Mesenchymal stem cell (in vitro differentiated cells and primary cell): ENCODE results near the gene FMN2.

Experiments
- DNase-seq: peaks from one replicate; pipeline ENCODE4 v3.0.0-alpha.2; 2013
- H2AFZ ChIP-seq: one replicate; pipeline ENCODE4 v1.6.1; 2013; ENCODE audit warnings: low read depth, mild to moderate bottlenecking, control low read depth, inconsistent platforms, low read length, moderate library complexity
- H2AK5ac ChIP-seq: 2 replicates; pipeline ENCODE4 v1.6.1; 2013; ENCODE audit warnings: low read length, moderate library complexity, mild to moderate bottlenecking, inconsistent platforms; ENCODE audit not compliant: severe bottlenecking
- H2BK120ac ChIP-seq: one replicate; pipeline ENCODE4 v1.6.1; 2013; ENCODE audit warnings: low read depth, mild to moderate bottlenecking, inconsistent platforms, low read length, moderate library complexity
- H2BK12ac ChIP-seq, 2 experiments: one replicate each; pipeline ENCODE4 v1.6.1; 2013; ENCODE audit warnings: inconsistent platforms in 2 of 2, low read length in 2 of 2, mild to moderate bottlenecking in 2 of 2, moderate library complexity in 2 of 2, control low read depth in 1 of 2
- H2BK15ac ChIP-seq: one replicate; pipeline ENCODE4 v1.6.1; 2013; ENCODE audit warnings: mild to moderate bottlenecking, low read depth, inconsistent platforms; ENCODE audit not compliant: poor library complexity, severe bottlenecking
- H2BK5ac ChIP-seq: 2 replicates; pipeline ENCODE4 v1.6.1; 2013; ENCODE audit warnings: low read depth, mild to moderate bottlenecking, low read length, control low read depth, inconsistent platforms; ENCODE audit not compliant: poor library complexity, severe bottlenecking
- H3K14ac ChIP-seq, 2 experiments: one replicate each; pipeline ENCODE4 v1.6.1; 2013; ENCODE audit warnings: inconsistent platforms in 2 of 2, low read length in 2 of 2, control low read depth in 1 of 2, mild to moderate bottlenecking in 1 of 2, moderate library complexity in 1 of 2
- H3K18ac ChIP-seq, 2 experiments: one replicate each; pipeline ENCODE4 v1.6.1; 2013; ENCODE audit warnings: inconsistent platforms in 2 of 2, low read length in 2 of 2, control low read depth in 1 of 2, low read depth in 1 of 2, mild to moderate bottlenecking in 1 of 2
- H3K23ac ChIP-seq, 2 experiments: one replicate each; pipeline ENCODE4 v1.6.1; 2013; ENCODE audit warnings: inconsistent platforms in 2 of 2, low read length in 2 of 2, mild to moderate bottlenecking in 2 of 2, moderate library complexity in 2 of 2, control low read depth in 1 of 2
- H3K27ac ChIP-seq: 2 replicates; pipeline ENCODE4 v1.5.1; 2013; ENCODE audit warnings: mild to moderate bottlenecking, moderate library complexity, low read length, control low read depth, inconsistent platforms; ENCODE audit not compliant: poor library complexity, severe bottlenecking
- H3K27me3 ChIP-seq, 2 experiments: 2 replicates each; pipeline versions ENCODE4 v1.6.1 to v1.7.0; 2013; ENCODE audit warnings: low read length in 2 of 2, mild to moderate bottlenecking in 2 of 2, moderate library complexity in 2 of 2, control low read depth in 1 of 2, inconsistent platforms in 1 of 2; ENCODE audit not compliant: control insufficient read depth in 1 of 2, insufficient read depth in 1 of 2
- H3K36me3 ChIP-seq, 2 experiments: 2 replicates each; pipeline versions ENCODE4 v1.6.1 to v1.7.0; 2013; ENCODE audit warnings: low read length in 2 of 2, control low read depth in 1 of 2, inconsistent platforms in 1 of 2, low read depth in 1 of 2, mild to moderate bottlenecking in 1 of 2; ENCODE audit not compliant: insufficient read depth in 2 of 2, control insufficient read depth in 1 of 2
- H3K4ac ChIP-seq, 2 experiments: one replicate each; pipeline ENCODE4 v1.6.1; 2013; ENCODE audit warnings: inconsistent platforms in 2 of 2, low read length in 2 of 2, mild to moderate bottlenecking in 2 of 2, moderate library complexity in 2 of 2, control low read depth in 1 of 2, low read depth in 1 of 2
- H3K4me1 ChIP-seq: 2 replicates; pipeline ENCODE4 v1.6.1; 2013; ENCODE audit warnings: low read depth, low read length, control low read depth; ENCODE audit not compliant: control insufficient read depth, insufficient read depth
- H3K4me2 ChIP-seq: 2 replicates; pipeline ENCODE4 v1.6.1; 2013; ENCODE audit warnings: low read length, mild to moderate bottlenecking, inconsistent platforms; ENCODE audit not compliant: poor library complexity, severe bottlenecking
- H3K4me3 ChIP-seq, 2 experiments: 2 replicates each; pipeline versions ENCODE4 v1.5.1 to v1.7.0; 2013; ENCODE audit warnings: low read length in 2 of 2, mild to moderate bottlenecking in 2 of 2, control low read depth in 1 of 2, low read depth in 1 of 2; ENCODE audit not compliant: insufficient read depth in 1 of 2
- H3K79me1 ChIP-seq: replicated peaks from 2 replicates; pipeline ENCODE4 v1.6.1; 2013; ENCODE audit warnings: mild to moderate bottlenecking, control low read depth, low read length, inconsistent platforms; ENCODE audit not compliant: poor library complexity, severe bottlenecking
- H3K9ac ChIP-seq: 2 replicates; pipeline ENCODE4 v1.7.0; 2013; ENCODE audit warnings: mild to moderate bottlenecking, low read length, moderate library complexity
- H3K9me3 ChIP-seq: 2 replicates; pipeline ENCODE4 v1.7.0; 2013; ENCODE audit warnings: mild to moderate bottlenecking, low read length; ENCODE audit not compliant: control insufficient read depth
- H4K8ac ChIP-seq: one replicate; pipeline ENCODE4 v1.6.1; 2013; ENCODE audit warnings: inconsistent platforms, mild to moderate bottlenecking, low read length, moderate library complexity
- H4K91ac ChIP-seq: one replicate; pipeline ENCODE4 v1.6.1; 2013; ENCODE audit warnings: mild to moderate bottlenecking, low read length, inconsistent platforms
- WGBS: methylation state at CpG from one replicate; pipeline ENCODE4 v1.1.7; 2013; ENCODE audit warnings: mixed read lengths; 5-methylcytosine and 5-hydroxymethylcytosine counted together

The FMN2 gene

DNA sequence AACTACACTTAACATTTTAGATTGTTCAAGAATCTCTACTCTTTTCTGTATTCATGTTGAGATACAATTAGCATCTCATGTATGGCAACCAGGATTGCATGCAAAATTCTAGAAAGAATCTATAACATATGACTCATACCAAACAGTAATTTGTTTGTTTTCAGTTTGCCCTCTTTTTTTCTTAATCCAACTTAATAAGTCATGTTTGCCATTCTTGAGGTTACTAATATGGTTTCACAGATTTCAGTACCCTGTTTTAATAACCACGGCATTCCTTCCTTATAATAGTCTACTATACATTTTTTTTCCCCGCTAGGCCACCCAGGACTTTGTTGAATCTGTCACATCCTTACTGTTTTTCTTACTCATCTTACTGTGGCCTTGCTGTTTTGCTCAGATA lies 140.8 kb downstream of the FMN2 start:
- DNase-seq, result peak; percentile 72
- no peaks in the 10 kb centered on the region for H3K27me3 ChIP-seq
- H3K4me1 ChIP-seq, result no peaks in the 10 kb centered on the region
- H2AFZ ChIP-seq, result no peak overlapping the region
- 24% methylated on average over 2 of the region's 2 CpGs for WGBS
- H4K8ac ChIP-seq, result no peak overlapping the region
- no peaks in the 10 kb centered on the region for H3K9me3 ChIP-seq
- H3K4ac ChIP-seq, result no peak overlapping the region
- H4K91ac ChIP-seq, result no peak overlapping the region
- no peak overlapping the region for H3K18ac ChIP-seq
- no peak overlapping the region for H2AK5ac ChIP-seq
- H3K79me1 ChIP-seq, result peaks cover 3% of the 10 kb centered on the region
- H2BK120ac ChIP-seq, result no peak overlapping the region
- H3K27ac ChIP-seq, result no peak overlapping the region
- no peak overlapping the region for H2BK15ac ChIP-seq
- peaks cover 4% of the 10 kb centered on the region in 2 experiments for H3K36me3 ChIP-seq
- no peak overlapping the region for H2BK12ac ChIP-seq
- H3K4me2 ChIP-seq, result no peak overlapping the region
- H3K14ac ChIP-seq, result no peak overlapping the region
- no peak overlapping the region for H3K23ac ChIP-seq
- peak overlapping the region; percentile 42 for H3K9ac ChIP-seq
- no peak overlapping the region for H2BK5ac ChIP-seq
- H3K4me3 ChIP-seq, result no peak overlapping the region

DNA sequence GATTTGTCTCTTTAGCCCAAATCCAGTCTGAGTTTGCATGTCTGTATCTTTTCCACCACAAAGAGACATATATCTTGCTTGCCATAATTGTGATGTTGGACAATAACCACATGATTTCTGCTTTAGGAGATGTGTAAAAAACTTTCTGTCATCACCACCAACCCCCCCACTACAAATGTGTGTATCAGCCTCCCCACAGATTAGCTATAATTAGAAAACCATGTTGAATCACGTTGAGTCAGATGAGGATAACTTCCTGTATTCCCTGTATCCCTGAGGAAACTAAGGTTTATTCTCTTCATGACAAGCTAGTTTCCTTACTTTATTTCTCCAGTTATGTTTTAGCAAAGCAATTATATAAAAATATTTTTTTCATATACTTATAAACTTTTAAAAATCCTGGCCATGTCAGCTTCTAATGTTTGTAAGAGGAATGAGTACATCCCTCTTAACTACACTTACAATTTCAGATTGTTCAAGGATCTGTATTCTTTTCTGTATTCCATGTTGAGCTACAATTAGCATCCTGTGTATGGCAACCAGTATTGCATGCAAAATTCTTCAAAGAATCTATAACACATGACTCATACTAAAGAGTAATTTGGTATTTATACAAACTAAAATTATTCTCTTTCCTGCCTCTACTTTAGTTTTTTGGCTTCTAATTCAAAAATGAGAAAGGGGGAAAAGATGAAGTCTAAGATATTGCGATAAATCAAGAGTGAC lies 143.0 kb downstream of the FMN2 start:
- H3K9ac ChIP-seq, result peak overlapping the region; percentile 82
- H2AK5ac ChIP-seq, result no peak overlapping the region
- WGBS, result 95% methylated on average over 1 of the region's 2 CpGs
- DNase-seq, result peak; percentile 77
- no peak overlapping the region for H3K23ac ChIP-seq
- no peak overlapping the region for H3K14ac ChIP-seq
- H3K4me2 ChIP-seq, result no peak overlapping the region
- H3K27me3 ChIP-seq, result no peaks in the 10 kb centered on the region
- no peak overlapping the region for H2BK15ac ChIP-seq
- H4K8ac ChIP-seq, result no peak overlapping the region
- H2BK5ac ChIP-seq, result no peak overlapping the region
- no peak overlapping the region for H3K27ac ChIP-seq
- H3K79me1 ChIP-seq, result peaks cover 3% of the 10 kb centered on the region
- no peaks in the 10 kb centered on the region for H3K9me3 ChIP-seq
- peaks cover 4% of the 10 kb centered on the region in 2 experiments for H3K36me3 ChIP-seq
- H3K18ac ChIP-seq, result no peak overlapping the region
- no peaks in the 10 kb centered on the region for H3K4me1 ChIP-seq
- H2BK120ac ChIP-seq, result peak overlapping the region; percentile 19
- no peak overlapping the region for H3K4ac ChIP-seq
- H3K4me3 ChIP-seq, result no peak overlapping the region
- peak overlapping the region; percentile 31 to 50 for H2BK12ac ChIP-seq
- no peak overlapping the region for H2AFZ ChIP-seq
- peak overlapping the region; percentile 11 for H4K91ac ChIP-seq

DNA sequence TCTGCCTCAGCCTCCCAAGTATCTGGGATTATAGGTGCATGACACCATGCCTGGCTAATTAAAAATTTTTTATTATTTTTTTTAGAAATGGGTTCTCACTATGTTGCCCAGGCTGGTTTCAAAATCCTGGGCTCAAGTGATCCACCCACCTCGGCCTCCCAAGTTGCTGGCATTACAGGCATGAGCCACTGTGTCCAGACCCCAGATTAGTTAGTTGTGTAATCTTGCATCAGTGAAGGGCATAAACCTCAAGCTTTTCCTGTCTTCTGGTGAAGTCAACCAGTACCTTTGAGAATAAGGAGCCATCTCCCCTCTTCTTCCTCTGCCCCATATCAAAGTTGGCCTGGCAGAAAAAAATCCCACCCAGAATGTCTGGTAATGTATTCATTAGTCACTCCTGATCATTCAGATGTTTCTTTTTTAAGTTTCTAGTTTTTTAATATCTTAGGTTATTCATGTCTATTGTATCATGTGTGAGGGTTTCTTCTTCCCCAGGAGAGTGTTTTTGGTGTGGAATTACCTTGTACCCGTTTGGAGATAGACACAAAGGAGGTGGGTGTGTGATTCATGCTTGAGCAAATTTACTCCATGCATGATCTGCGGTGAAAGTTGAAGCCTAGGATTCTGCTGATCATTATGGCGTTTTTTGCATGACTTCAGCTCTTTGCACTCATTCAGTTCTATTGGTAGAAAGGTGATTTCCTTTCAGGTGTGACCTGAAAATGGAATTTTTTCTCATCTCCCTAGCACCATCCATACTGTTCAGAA lies 144.0 kb downstream of the FMN2 start:
- WGBS, result 84% methylated on average over 3 of the region's 4 CpGs
- H3K27me3 ChIP-seq, result no peaks in the 10 kb centered on the region

DNA sequence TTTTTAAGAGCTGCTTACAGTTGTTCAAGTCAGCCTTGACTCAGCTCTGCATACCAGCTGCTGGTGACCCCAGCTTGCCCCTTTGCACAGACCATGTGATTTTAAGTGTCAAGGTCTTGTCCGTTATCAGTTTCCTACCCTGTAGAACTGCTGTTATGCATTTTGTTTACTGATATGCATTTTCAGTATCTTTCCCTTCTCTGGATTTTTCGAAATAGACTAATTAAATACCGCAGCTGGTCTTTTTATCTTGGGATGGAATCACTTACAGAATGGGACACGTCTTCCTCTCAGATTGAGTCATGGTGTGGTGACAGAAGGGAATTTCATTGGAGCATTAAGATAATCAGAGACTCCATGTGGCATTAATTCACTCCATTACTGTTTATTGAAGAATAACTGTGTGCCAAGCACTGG lies 145.6 kb downstream of the FMN2 start:
- no peak overlapping the region for H2BK15ac ChIP-seq
- H3K23ac ChIP-seq, result no peak overlapping the region
- peak overlapping the region; percentile 82 for H3K9ac ChIP-seq
- H4K8ac ChIP-seq, result no peak overlapping the region
- H3K9me3 ChIP-seq, result no peaks in the 10 kb centered on the region
- peak overlapping the region; percentile 27 for H2BK120ac ChIP-seq
- no peak overlapping the region for H3K4me3 ChIP-seq
- peak; percentile 81 for DNase-seq
- H2AK5ac ChIP-seq, result no peak overlapping the region
- H2AFZ ChIP-seq, result no peak overlapping the region
- 47% methylated on average over 4 of the region's 4 CpGs for WGBS
- H3K27ac ChIP-seq, result no peak overlapping the region
- no peak overlapping the region for H3K4me2 ChIP-seq
- H3K27me3 ChIP-seq, result no peaks in the 10 kb centered on the region
- no peak overlapping the region for H3K14ac ChIP-seq
- no peak overlapping the region for H2BK5ac ChIP-seq
- peaks cover 3% of the 10 kb centered on the region for H3K79me1 ChIP-seq
- no peak overlapping the region for H3K18ac ChIP-seq
- no peak overlapping the region for H4K91ac ChIP-seq
- no peak overlapping the region for H2BK12ac ChIP-seq
- peaks cover 4% of the 10 kb centered on the region in 2 experiments for H3K36me3 ChIP-seq
- no peak overlapping the region for H3K4ac ChIP-seq
- H3K4me1 ChIP-seq, result no peaks in the 10 kb centered on the region

More for the DNA sequence above, 144.0 kb downstream of the FMN2 start:
- Histone ChIP-seq H2AFZ (no peak overlapping the region), H3K4me3 (no peak overlapping the region), H4K91ac (no peak overlapping the region), H3K79me1 (peaks cover 3% of the 10 kb centered on the region), H2BK15ac (no peak overlapping the region), H3K23ac (no peak overlapping the region), H2BK5ac (no peak overlapping the region), H4K8ac (no peak overlapping the region), H3K9ac (peak overlapping the region; percentile 82), H2AK5ac (no peak overlapping the region), H3K4ac (peak overlapping the region; percentile 40 to 61), H3K4me1 (no peaks in the 10 kb centered on the region), H3K36me3 (peaks cover 4% of the 10 kb centered on the region in 2 experiments), H3K18ac (peak overlapping the region in 1 of 2 experiments; percentile 41), H3K27ac (no peak overlapping the region), H2BK12ac (peak overlapping the region; percentile 10 to 87), H3K9me3 (no peaks in the 10 kb centered on the region), H2BK120ac (no peak overlapping the region), H3K14ac (no peak overlapping the region), H3K4me2 (no peak overlapping the region)
- peak; percentile 8 for DNase-seq
